ENCODE results near the gene INTS6L.

DNA sequence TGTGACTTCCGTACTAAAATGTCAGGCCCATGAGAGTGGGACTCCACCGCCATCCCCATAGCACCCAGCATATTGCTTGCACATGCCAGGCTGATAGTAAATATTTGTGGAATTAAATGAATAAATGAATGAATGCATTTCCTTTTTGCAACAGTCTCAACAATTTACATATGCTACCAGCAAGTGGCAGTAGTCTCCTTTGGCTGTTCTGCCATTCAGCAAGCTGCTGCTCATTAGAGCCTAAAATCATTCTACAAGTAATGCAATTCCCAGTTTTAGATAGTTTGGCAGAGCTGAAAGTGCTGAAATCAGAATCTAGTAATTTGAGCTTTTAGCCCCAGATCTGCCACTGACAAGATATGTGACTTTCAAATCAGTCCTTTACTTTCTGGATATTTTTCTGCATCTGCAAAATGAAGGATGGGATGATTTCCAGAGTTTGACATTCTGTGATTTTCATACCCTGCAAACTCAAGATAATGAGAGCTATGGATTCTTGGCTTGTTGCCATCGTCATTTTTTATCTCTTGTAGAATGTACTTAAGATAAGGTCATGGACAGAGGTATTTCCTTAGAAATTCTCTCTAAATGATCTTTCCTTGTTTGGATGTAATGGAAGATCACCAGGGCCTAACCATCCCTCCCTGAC is 35.7 kb upstream of the INTS6L start:
- TF ChIP-seq, protein P1, sequence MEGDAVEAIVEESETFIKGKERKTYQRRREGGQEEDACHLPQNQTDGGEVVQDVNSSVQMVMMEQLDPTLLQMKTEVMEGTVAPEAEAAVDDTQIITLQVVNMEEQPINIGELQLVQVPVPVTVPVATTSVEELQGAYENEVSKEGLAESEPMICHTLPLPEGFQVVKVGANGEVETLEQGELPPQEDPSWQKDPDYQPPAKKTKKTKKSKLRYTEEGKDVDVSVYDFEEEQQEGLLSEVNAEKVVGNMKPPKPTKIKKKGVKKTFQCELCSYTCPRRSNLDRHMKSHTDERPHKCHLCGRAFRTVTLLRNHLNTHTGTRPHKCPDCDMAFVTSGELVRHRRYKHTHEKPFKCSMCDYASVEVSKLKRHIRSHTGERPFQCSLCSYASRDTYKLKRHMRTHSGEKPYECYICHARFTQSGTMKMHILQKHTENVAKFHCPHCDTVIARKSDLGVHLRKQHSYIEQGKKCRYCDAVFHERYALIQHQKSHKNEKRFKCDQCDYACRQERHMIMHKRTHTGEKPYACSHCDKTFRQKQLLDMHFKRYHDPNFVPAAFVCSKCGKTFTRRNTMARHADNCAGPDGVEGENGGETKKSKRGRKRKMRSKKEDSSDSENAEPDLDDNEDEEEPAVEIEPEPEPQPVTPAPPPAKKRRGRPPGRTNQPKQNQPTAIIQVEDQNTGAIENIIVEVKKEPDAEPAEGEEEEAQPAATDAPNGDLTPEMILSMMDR (IDR thresholded peaks at IDR 0.05; ENCODE audit: control extremely low read depth in 1 of 3, insufficient read depth in 1 of 3, low read depth in 1 of 3, low read length in 3 of 3) = peak in 2 of 3 experiments; percentile 40 to 47; a peak in 3 of 4 replicates
- TF ChIP-seq BRCA1 (IDR thresholded peaks at IDR 0.05; ENCODE audit: low read depth, low read length) (no peak), ASH2L (IDR thresholded peaks at IDR 0.05; ENCODE audit: low read length) (no peak), TAF1 (IDR thresholded peaks at IDR 0.05; ENCODE audit: low read depth, low read length) (no peak), FOSL1 (IDR thresholded peaks at IDR 0.05; ENCODE audit: insufficient read depth, low read depth, low read length) (no peak), CREB1 (IDR thresholded peaks at IDR 0.05) (no peak), SIN3A (conservative IDR thresholded peaks at IDR 0.05 in 1 of 2, IDR thresholded peaks at IDR 0.05 in 1 of 2; ENCODE audit: low read depth in 1 of 2, low read length in 2 of 2) (no peak), EP300 (IDR thresholded peaks at IDR 0.05; ENCODE audit: borderline replicate concordance in 1 of 2, low read depth in 2 of 2, low read length in 2 of 2) (no peak), KDM1A (IDR thresholded peaks at IDR 0.05; ENCODE audit: borderline replicate concordance, low read length) (no peak), BACH1 (IDR thresholded peaks at IDR 0.05; ENCODE audit: low read length) (no peak), RNF2 (IDR thresholded peaks at IDR 0.05; ENCODE audit: borderline replicate concordance, low read depth, low read length, missing control alignments, poor library complexity, severe bottlenecking) (no peak)
